HG02623 (cell line): Measurements from ENCODE around the gene ALDH1A1.

Experiments used
- ATAC-seq: cut with Tn5 transposase; IDR thresholded peaks from one replicate; pipeline ENCODE4 v1.9.1; 2021; ENCODE audit warnings: moderate library complexity; ENCODE audit not compliant: unreplicated experiment

ALDH1A1 gene

DNA sequence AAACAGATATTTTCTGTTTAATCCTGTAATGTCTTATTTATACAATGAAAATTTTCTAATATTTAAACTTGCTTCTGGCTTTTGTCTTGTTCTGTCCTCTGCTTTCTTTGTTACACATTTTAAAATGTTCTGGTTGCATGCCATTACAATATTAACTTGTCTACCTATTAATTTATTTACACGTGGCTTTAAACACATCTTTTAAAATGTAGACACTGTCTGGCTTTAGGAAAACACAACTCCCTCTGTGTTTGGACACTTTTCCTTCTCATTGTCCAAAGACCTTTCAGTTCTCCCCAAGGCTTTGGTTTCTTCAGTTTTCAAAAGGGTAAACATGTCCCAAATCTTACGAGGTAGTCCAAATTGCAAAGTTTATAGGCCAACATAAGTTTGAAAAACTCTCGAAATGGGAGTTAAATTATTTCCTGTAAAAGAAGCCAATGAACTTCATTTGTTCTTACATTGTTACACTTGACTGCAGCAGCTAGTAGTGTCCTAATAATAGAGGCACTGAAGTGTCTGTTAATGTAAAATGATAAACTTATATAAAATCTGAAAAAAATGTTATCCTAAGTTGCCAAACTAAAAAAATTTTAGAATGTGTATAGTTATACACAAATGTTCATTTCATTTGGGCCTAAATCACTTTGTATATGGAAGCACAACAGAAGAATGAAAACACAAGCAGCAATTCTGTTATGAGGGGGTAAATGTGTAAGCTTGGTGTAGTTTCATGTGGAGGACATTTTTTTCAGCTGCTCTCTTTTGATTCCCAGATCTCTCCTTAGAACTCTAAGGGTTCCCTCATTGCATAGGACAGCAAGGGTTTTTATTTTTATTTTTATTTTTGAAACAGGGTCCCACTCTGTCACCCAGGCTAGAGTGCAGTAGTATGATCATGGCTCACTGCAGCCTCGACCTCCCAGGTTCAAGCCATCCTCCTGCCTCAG lies 53.8 kb downstream of the ALDH1A1 start:
- no peak for ATAC-seq

DNA sequence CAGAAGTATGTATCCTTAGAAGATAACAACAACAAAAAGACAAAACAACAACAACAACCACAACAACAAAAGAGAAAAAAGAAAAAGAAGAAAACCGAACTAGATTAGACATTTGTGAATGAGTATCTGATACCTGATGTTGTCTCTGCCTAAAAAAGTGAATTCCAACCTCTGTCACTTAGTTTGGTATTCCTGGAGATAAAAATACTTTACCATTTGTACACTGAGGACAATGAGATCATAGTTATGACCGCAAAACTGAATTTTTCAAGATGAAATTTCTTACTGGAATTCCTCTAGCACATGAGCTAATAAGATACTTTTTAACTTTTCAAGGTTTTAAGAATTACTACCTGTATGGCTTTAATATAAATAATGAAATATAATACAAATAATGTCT lies 54.5 kb downstream of the ALDH1A1 start:
- ATAC-seq: no peak

DNA sequence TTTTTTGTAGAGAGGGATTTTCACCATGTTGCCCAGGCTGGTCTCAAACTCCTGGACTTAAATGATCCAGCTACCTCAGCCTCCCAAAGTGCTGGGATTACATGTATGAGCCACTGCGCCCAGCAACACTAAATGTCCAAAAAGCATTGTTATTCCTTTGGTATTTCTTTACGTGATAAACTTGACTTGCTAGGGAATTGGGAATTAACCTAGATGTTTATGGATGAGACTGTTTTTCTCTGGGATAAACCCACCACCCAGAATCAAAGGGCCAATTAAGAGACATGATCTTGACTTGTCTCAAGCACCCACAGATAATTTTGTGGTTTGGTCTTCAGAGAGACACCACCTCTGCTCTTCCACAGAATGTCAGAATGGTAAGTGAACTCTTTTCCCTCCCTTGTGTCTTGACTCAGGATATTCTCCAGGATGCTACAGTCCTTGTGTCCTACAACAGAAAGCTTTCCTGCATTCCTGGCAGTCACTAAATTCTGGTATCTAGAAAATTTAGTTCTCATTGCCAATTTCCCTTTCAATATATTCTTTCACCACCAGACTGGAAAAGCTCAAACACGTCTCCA lies 55.7 kb downstream of the ALDH1A1 start:
- ATAC-seq: no peak

DNA sequence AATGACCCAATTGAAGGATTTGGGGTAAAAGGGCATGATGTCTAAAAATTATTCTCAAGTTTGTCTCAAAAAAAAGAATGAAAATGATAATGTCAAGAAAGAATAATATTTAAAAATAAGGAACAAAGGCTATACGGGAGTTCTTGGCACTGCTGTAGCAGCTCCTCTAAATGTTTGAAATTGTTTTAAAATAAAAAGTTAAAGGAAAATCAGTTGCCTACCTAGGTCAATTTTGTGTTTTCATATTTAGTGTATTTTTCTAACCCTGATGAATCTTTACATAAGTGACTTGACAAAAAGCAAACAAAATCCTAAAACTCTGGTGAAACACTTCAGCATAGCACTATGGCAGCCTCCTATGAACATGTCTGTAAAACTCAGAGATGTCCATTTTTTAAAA lies 56.4 kb downstream of the ALDH1A1 start:
- no peak for ATAC-seq

DNA sequence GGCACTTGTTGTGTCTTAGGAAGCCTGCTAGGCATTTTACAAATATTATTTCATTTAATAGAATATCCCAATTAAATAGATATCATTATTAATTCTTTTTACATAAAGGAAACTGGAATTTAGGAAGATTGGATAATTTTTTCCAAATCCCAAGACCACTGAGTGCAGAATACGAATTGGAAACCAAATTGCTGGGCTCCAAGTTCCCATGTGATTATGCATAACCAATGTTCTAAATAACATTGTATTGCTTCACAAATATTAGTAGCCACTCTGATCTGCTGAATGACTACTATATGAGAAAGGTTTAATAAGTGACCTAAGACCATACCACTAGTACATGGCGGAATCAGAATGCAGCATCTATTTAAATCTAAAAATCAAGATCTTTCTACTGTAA lies 57.7 kb downstream of the ALDH1A1 start:
- ATAC-seq: no peak

DNA sequence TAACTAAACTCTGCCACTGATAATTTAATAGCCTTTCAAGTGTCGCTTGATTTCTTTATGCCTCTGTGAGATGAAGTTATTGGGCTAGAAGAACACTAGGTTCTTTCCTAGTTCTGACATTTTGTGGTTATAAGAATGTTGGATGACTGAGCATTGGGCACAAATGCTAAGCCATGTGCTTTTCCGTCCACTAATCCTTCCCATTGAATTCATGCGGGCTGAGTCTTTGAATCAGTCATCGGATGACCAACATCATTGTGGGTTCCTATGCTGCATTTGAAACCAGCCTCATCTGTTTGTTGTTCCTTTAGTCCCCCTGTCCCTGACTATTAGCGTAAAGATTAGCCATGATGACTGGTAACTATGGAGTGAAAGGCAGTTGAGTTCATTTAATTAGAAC lies 58.5 kb downstream of the ALDH1A1 start:
- ATAC-seq: no peak

DNA sequence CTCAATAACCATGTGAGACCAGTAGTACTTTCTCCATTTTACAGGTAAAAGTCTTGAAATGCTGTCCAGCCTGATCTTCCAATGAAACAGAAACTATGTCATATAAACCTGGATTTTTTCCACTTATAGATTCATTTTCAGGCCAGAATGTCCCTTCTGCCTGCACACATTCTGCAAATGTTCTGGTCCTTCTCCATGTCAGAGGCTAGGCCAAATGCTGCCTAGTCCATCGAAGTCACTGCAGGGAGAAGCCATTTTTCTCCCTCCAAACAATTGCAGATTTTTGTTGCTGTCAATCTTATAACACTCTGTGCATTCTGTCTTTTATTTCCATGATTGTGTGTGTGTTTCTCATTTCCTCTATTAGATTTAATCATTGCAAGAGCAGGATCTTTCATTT lies 59.4 kb downstream of the ALDH1A1 start:
- no peak for ATAC-seq

DNA sequence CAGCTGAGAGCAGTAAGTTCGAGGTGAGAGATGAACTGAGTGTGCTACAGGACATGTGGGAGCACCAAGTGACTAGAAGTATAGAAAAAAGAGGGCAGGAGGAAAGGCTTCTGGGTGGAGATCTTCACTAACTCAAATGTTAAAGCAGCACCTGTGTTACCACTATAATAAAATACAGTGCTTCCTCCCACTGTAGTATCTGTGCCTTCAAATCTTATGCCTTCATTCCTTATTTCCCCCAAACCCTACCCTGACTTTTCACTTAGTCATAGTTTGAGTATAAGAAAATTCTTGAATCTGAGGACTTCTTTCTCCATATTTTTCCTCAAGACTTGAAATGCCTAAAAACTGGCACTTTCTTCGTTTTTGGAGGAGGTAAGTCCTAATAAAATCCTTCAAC lies 61.8 kb downstream of the ALDH1A1 start:
- ATAC-seq: no peak

DNA sequence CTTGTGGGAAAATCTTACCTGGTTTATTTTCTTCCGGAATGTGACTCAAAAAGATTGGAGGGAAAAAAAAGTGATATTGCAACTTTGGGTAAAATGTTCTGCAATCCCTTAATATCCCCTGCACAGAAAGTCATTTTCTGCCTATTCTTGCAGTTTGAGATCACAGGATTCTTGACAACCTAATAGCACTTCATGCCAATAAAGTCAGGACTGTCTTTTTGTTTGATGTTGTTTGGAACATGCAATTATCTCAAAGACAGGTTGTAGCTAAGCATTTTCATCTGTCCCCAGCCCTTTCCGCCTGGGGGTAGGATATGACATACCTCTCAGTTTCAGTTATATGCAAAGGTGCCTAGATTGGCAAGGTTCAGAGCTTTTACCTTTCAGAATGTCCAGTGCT lies 63.9 kb downstream of the ALDH1A1 start:
- no peak for ATAC-seq

DNA sequence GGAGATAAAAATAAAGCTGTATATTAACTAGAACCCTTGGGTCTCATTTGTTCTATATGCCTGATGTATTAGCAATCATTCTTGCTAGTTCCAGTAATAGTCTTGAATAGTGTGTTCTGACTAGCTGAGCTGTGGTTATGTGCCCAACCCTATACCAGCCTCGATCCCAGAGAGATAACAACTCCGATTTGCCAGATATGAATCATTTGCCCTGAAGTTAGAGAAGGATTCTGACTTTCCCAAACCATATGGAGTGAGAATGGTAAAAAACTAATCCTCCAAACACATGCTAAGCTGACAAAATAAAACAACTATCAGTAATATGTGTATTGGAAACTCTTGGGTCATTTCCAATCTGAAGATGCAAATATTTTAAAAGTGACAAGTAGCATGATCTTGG lies 64.8 kb downstream of the ALDH1A1 start:
- no peak for ATAC-seq

DNA sequence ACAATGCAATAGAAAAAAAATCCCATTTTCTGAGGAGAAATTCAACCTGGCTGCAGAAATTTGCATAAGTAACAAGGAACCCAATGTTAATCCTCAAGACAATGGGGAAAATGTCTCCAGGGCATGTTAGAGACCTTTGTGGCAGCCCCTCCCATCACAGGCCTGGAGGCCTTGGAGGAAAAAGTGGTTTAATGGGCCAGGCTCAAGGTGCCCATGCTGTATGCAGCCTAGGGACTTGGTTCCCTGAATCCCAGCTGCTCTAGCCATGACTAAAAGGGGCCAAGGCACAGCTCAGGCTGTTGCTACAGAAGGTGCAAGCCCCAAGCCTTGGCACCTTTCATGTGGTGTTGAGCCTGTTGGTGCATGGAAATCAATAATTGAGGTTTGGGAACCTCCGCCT lies 66.5 kb downstream of the ALDH1A1 start:
- ATAC-seq: no peak

DNA sequence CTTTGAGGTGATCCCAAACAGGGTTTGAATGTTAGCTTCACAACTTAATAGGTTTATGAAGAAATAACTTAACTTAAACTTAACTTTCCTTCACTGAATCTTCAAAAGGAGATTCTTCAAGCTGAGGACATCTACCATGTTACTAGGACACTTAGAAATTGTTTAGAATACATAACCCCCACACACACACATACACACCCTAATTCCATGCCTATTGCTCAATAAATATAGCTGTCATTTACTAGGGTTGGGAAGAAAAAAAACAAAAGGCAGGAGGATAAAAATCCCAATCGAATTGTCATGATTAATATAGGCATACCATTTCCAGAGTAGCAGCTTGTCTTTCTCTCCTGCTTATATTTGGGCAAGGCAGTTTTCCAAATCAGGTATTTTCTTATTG lies 68.3 kb downstream of the ALDH1A1 start:
- ATAC-seq: no peak

DNA sequence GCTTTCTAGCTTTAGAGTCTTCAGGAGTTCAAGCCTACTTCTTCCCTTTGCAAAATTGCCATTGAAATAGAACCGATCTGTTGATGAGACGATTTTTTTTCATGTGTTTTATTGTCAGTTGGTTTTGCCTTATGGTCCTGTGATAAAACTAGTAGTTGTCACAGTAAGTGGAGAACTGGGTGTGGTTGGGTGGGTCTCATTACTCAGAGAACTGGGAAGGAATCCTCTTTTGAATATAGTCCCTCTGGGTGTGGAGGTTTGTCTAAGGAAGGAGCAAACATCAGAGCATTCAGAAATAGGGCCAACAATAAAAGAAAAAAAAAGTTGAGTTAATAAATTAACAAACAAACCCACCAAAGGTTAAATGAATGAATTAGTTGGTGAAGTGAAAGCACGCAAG lies 69.0 kb downstream of the ALDH1A1 start:
- no peak for ATAC-seq

DNA sequence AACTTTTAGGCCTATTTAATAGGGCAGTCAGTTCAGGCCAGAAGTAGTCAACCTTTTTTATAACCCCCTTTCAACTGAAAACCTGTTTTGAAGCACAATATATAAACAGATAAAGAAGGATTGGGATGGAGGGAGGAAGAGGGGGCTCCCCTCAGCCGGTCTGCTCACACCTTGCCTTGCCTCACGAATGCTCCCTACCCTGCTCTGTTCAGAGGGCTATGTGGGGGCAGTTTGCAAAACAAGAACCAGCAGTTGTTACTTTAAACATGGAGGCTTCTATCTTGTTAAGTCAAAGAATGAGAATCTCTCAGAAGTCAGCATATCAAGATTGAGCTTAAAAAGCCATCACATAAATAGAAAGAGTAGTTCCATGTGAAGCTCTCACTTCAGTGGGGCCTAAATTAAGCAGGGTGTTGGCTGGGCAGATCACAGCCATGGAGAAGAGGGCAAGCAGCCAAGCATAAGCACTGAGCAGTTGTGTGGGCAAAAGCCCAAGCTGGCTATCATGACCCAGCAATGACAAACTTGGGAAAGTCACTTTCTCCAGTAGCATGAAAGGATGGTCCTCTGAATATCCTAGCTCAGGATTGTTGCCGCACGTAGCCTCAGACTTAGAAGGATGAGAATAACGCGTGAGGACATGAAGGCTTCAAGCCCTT lies 70.6 kb downstream of the ALDH1A1 start:
- ATAC-seq: no peak

DNA sequence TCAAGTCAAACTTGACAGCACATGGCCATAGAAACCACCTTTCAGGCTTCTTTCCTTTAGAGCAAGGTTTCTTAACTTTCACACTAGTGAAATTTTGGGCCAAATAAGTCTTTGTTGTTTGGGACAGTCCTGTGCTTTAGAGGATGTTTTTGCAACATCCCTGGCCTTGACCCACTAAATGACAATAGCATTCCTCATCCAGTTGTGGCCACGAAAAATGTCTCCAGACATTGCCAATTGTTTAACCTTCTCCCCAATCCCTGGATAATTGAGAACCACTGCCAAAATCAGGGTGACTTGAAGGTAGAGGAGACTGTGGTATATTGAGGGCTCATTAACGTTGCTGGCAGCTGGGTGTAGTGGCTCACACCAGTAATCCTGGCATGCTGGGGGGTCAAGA lies 72.0 kb downstream of the ALDH1A1 start:
- ATAC-seq: no peak

DNA sequence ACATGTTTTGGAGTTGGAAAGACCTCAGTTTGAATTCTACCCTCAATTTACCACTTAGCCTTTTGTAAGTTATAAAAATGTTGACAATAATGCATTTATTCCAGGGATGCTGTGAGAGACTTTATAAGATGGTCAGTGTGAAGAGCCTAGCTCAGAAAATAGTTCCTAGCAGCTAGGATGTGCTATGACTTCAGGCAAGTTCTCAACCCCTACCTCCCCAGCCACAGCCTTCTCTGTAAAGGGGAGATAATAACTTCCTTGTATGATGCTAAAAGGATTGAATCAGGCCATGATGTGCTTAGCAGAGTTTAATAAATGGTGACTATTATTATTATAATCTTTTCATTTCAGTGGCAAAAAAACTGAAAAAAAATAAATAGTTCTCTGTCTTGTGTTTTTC lies 77.6 kb downstream of the ALDH1A1 start:
- ATAC-seq: no peak

DNA sequence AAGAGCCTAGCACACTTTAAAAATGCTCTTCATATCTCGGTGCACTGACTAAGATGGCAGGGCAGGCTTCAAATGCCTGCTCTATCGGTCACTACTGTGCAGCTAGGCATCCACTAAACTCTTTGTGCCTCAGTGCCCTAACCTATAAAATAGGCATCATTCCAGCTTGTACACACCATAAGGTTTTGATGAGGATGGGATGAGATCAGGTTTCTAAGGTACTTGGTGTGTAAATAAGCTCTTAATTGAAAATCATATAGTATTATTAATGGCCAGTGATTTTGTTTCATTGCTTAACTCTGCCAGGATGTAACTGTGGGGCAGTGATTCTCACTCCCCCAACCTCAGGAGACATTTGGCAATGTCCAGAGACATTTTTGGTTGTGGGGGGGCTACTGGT lies 78.5 kb downstream of the ALDH1A1 start:
- ATAC-seq: no peak

DNA sequence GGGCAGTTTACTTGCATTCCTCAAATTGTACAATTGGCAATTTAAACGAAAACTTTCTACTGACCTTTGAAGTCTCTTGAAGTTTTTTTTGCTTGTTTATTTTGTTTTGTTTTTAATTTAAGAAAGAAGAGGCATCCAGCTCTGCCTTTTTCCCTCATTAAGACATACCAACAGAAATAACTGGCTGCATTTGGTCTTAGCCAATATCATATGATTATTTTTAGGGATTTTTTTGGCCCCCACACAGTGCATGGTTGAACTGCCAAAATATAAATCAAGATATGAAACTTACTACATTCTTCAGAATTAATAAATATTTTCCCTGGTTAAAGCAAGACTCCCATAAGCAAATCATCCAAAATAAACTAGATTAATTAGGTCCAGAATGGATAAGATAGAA lies 79.4 kb downstream of the ALDH1A1 start:
- ATAC-seq: no peak

DNA sequence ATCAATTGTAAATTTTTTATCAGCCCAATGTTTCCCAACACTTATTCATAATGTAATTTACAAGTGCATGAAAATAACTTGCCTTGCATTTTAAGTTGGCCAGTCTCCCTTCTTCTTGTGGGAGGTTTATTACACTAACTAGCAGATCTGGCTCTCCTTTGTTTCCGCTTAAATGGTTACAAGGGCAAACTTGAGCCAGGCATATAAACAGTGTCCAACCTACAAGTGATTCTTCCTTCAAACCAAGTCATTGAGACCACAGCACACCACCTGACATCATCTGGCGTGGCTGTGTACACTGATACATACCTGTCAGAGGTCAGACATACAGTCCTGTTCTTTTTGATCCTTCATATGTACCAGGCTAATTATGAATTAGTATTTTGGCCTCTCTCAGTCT lies 80.1 kb downstream of the ALDH1A1 start:
- ATAC-seq: no peak

DNA sequence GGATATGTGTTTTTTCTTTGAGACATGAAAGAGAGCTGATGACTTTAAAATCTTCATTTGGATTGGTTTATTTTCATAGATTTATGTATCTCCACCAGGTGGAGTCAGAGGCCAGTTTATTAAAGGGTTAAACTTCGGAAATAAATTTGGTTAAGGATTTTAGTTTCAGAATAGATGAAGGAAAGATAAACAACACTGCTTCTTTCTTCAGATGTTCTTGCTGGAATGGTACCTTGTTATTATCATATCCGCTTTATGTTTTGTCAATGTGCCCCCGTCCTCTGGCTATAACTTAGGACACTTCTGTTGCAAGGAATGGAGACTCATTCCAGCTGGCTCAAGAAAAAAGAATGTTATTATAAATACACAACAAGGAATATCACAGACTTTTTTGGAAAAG lies 81.2 kb downstream of the ALDH1A1 start:
- ATAC-seq: no peak

DNA sequence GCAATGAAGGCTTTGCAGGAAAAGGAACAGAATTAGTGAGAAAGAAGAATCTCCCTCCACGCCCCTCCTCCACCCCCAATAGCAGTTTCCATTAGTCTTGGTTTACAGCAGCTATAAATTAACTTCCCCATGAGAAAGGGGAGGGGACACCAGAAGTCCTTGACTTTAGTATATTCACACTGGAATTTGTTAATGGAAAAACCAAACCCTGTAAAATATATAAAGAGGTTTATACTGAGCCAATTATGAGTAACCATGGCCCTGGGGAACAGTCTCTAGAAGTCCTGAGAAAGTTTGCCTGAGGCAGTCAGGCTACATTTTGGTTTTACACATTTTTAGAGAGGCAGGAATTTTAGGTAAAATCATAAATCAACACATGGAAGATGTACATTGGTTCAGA lies 88.5 kb downstream of the ALDH1A1 start:
- ATAC-seq: no peak

DNA sequence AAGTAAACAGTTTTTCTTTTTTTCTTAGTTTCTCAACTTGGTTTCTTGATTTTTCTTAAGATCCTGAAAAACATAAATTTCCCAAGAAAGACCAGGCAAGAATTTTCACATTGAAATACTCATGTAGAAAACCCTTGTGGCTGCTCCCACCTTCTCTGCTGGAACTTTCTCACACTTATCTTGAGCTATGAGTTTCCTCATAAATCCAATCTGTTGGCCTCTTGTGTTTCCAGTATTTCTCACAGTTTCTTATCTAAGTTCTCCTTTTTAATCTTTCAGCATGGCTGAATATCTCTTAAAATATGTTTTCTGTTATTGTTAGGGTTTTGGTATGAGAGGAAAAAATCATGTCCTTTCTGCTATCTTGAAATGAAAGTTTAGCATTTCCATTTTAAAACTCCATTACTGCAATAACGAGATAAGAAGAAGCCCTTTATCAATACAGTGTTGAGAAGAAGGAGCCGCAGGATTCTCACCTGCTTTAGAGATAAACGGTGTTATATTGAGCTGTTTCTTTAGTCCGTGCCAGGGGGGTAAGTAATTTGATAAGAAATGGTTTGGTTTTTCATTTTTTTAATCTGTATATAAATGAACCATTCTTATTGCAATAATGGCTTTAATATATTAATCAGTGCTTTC lies 89.3 kb downstream of the ALDH1A1 start:
- no peak for ATAC-seq
